Measurements from ENCODE around the gene DAD1.

Gene DAD1

DNA sequence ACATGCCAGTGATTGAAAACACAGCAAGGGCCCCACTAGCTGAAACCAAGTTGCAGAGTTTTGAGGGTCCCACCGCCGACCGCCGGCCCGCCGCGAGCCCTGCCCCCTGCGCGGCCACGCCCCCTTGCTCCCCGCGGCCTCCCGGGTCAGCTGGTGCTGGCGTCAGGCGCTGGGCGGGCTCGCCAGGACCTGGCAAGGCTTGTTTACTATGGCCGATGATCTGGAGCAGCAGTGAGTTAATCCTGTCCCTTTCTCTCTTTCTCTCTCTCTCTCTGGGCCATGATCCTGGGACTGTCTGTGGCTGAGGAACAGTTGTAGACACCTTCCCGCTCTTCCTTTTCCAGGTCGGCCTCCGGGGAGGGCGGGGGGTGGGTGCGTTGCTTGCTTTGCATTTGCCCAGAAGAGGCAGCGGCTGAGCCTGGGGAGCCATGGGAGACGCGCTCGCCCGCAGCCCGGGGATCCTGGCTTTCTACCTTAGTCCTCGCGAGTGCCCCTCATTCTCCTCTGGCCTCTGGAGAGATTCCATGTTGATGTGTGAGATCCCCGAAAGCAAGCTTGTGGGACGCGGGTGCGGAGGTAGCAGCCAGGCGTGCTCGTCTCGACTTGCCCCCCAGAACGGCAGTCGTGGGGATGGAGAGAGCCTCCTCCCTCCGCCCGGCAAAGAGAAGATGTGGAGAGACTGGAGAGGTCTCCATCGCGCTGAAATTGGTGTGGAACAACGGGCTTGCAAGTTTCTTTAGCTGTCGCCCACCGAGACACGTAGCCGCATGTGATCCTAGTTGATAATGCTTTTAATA, 9.3 kb upstream of the DAD1 start, which contains the start of gene ABHD4:
Gene ABHD4, plus strand, starts transcription at position 202 of the 797 bp plus-strand sequence. Its CDS starts 7 bp downstream, at position 209.
- ChIA-PET POLR2A (interaction anchor here (1.1 to 2.9 kb wide), 3 partner anchors 9 to 14 kb away, joined by 3 to 22 read pairs (median 6); partner anchors contain the start of gene DAD1), CTCF (interaction anchor here (0.7 to 2.2 kb wide), 12 partner anchors 9 to 460 kb away, joined by 3 to 10 read pairs (median 4); partner anchors contain the start of gene DAD1)
- peak within 1 kb of the TSS; percentile 49; the same call in 1 of the 2 replicates for H3K27ac ChIP-seq (ENCODE audit: extremely low read depth, low read depth, low read length)
- H3K9me3 ChIP-seq (ENCODE audit: control insufficient read depth, insufficient read depth, low read depth, low read length), result no peaks in the 10 kb centered on the region
- H3K36me3 ChIP-seq (ENCODE audit: control insufficient read depth in 2 of 2, insufficient read depth in 1 of 2, low read length in 2 of 2), result peaks cover 0 to 23% of the 10 kb centered on the region in 2 experiments; a peak in 1 of 3 replicates
- H3K4me3 ChIP-seq (ENCODE audit: low read depth, low read length), result peak within 1 kb of the TSS; percentile 86
- H3K4me1 ChIP-seq (ENCODE audit: control insufficient read depth, insufficient read depth, low read length), result 0 out of 2 replicates have a peak, but pooled peaks cover 2% of the 10 kb centered on the region
- peak; percentile 63 for TF ChIP-seq ZBTB48 (tag by site-specific recombination; IDR thresholded peaks at IDR 0.05)
- peak; percentile 59; the same call in 1 of the 2 replicates for TF ChIP-seq IKZF3 (tag by site-specific recombination; IDR thresholded peaks at IDR 0.05)
- TF ChIP-seq, protein P1, sequence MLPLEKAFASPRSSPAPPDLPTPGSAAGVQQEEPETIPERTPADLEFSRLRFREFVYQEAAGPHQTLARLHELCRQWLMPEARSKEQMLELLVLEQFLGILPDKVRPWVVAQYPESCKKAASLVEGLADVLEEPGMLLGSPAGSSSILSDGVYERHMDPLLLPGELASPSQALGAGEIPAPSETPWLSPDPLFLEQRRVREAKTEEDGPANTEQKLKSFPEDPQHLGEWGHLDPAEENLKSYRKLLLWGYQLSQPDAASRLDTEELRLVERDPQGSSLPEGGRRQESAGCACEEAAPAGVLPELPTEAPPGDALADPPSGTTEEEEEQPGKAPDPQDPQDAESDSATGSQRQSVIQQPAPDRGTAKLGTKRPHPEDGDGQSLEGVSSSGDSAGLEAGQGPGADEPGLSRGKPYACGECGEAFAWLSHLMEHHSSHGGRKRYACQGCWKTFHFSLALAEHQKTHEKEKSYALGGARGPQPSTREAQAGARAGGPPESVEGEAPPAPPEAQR (tag by site-specific recombination; IDR thresholded peaks at IDR 0.05), result no peak
- TF ChIP-seq ZNF335 (tag by site-specific recombination; conservative IDR thresholded peaks at IDR 0.05), result peak; percentile 67
- peak; percentile 78 for TF ChIP-seq SP3 (tag by site-specific recombination; IDR thresholded peaks at IDR 0.05)
- no peak for TF ChIP-seq ZNF214 (tag by site-specific recombination; IDR thresholded peaks at IDR 0.05; ENCODE audit: borderline replicate concordance)
- TF ChIP-seq, protein P2, sequence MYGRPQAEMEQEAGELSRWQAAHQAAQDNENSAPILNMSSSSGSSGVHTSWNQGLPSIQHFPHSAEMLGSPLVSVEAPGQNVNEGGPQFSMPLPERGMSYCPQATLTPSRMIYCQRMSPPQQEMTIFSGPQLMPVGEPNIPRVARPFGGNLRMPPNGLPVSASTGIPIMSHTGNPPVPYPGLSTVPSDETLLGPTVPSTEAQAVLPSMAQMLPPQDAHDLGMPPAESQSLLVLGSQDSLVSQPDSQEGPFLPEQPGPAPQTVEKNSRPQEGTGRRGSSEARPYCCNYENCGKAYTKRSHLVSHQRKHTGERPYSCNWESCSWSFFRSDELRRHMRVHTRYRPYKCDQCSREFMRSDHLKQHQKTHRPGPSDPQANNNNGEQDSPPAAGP (tag by site-specific recombination; IDR thresholded peaks at IDR 0.05), result peak; percentile 49; the same call in 1 of the 2 replicates
- no peak for TF ChIP-seq ZNF560 (tag by site-specific recombination; IDR thresholded peaks at IDR 0.05; ENCODE audit: borderline replicate concordance)
- 0 out of 2 replicates have a peak, but pooled peaks have one; percentile 20 for TF ChIP-seq ZXDB (tag by site-specific recombination; IDR thresholded peaks at IDR 0.05)
- TF ChIP-seq, protein P3, sequence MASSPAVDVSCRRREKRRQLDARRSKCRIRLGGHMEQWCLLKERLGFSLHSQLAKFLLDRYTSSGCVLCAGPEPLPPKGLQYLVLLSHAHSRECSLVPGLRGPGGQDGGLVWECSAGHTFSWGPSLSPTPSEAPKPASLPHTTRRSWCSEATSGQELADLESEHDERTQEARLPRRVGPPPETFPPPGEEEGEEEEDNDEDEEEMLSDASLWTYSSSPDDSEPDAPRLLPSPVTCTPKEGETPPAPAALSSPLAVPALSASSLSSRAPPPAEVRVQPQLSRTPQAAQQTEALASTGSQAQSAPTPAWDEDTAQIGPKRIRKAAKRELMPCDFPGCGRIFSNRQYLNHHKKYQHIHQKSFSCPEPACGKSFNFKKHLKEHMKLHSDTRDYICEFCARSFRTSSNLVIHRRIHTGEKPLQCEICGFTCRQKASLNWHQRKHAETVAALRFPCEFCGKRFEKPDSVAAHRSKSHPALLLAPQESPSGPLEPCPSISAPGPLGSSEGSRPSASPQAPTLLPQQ (tag by site-specific recombination; IDR thresholded peaks at IDR 0.05), result peak; percentile 78
- no peak for TF ChIP-seq FEZF1 (tag by site-specific recombination; IDR thresholded peaks at IDR 0.05)
- no peak for TF ChIP-seq ZSCAN23 (tag by site-specific recombination; IDR thresholded peaks at IDR 0.05)
- no peak for TF ChIP-seq ZNF37A (tag by site-specific recombination; IDR thresholded peaks at IDR 0.05)
- TF ChIP-seq KLF9 (tag by site-specific recombination; IDR thresholded peaks at IDR 0.05; ENCODE audit: low read depth), result peak; percentile 83
- TF ChIP-seq ZNF394 (tag by site-specific recombination; IDR thresholded peaks at IDR 0.05; ENCODE audit: borderline replicate concordance), result peak; percentile 51; the same call in 1 of the 2 replicates
- TF ChIP-seq GLIS2 (tag by site-specific recombination; IDR thresholded peaks at IDR 0.05), result peak; percentile 86
- TF ChIP-seq ZNF121 (tag by site-specific recombination; IDR thresholded peaks at IDR 0.05), result no peak
- peak; percentile 30; the same call in 1 of the 2 replicates for TF ChIP-seq KLF1 (tag by site-specific recombination; IDR thresholded peaks at IDR 0.05)
- no peak for TF ChIP-seq ZFHX2 (tag by site-specific recombination; conservative IDR thresholded peaks at IDR 0.05)
- TF ChIP-seq ZNF266 (tag by site-specific recombination; IDR thresholded peaks at IDR 0.05; ENCODE audit: low read depth), result no peak
- no peak for TF ChIP-seq ZNF311 (tag by site-specific recombination; IDR thresholded peaks at IDR 0.05; ENCODE audit: borderline replicate concordance)
- TF ChIP-seq KLF8 (tag by site-specific recombination; IDR thresholded peaks at IDR 0.05), result peak; percentile 58; the same call in 1 of the 2 replicates
- 0 out of 2 replicates have a peak, but pooled peaks have one; percentile 37 for TF ChIP-seq ZNF366 (tag by site-specific recombination; conservative IDR thresholded peaks at IDR 0.05)
- no peak for TF ChIP-seq ZNF660 (tag by site-specific recombination; IDR thresholded peaks at IDR 0.05)
- TF ChIP-seq ZNF423 (tag by site-specific recombination; IDR thresholded peaks at IDR 0.05), result no peak
- TF ChIP-seq YY1 (tag by site-specific recombination; IDR thresholded peaks at IDR 0.05), result peak; percentile 67; the same call in 1 of the 2 replicates
- no peak for TF ChIP-seq ZSCAN16 (tag by site-specific recombination; IDR thresholded peaks at IDR 0.05)
- no peak for TF ChIP-seq ZNF404 (tag by site-specific recombination; IDR thresholded peaks at IDR 0.05)
- no peak for TF ChIP-seq TRIM28 (IDR thresholded peaks at IDR 0.05; ENCODE audit: borderline replicate concordance, low read length)
- peak; percentile 82 for TF ChIP-seq ZNF600 (tag by site-specific recombination; IDR thresholded peaks at IDR 0.05)
- TF ChIP-seq GLIS1 (tag by site-specific recombination; IDR thresholded peaks at IDR 0.05), result peak; percentile 59
- TF ChIP-seq ZBTB17 (tag by site-specific recombination; IDR thresholded peaks at IDR 0.05), result peak; percentile 85
- no peak for TF ChIP-seq SETDB1 (IDR thresholded peaks at IDR 0.05; ENCODE audit: insufficient read length, low read length)
- peak; percentile 66; the same call in 1 of the 2 replicates for TF ChIP-seq KLF16 (tag by site-specific recombination; IDR thresholded peaks at IDR 0.05)
- TF ChIP-seq, protein P4, sequence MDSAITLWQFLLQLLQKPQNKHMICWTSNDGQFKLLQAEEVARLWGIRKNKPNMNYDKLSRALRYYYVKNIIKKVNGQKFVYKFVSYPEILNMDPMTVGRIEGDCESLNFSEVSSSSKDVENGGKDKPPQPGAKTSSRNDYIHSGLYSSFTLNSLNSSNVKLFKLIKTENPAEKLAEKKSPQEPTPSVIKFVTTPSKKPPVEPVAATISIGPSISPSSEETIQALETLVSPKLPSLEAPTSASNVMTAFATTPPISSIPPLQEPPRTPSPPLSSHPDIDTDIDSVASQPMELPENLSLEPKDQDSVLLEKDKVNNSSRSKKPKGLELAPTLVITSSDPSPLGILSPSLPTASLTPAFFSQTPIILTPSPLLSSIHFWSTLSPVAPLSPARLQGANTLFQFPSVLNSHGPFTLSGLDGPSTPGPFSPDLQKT (IDR thresholded peaks at IDR 0.05; ENCODE audit: borderline replicate concordance, low read depth, low read length), result no peak
